H1 (cell line): ENCODE results near the gene ING1. TPM values are rescaled to one million over a fixed set of nuclear protein-coding genes. Genes with fewer than 3 reads are reported as not detected.

ENCODE experiments used
- CTCF ChIA-PET: fragments of 300-600 bp; sonication (Branson Sonifier 250); formaldehyde crosslinking; loops from one replicate; lab custom pipeline; 2021; ENCODE audit not compliant: partially characterized antibody; lab: Charles Lee
- POLR2A ChIA-PET: fragments of 300-600 bp; sonication (Branson Sonifier 250); formaldehyde crosslinking; loops from one replicate; lab custom pipeline; 2021; ENCODE audit warnings: inconsistent platforms; ENCODE audit not compliant: partially characterized antibody; lab: Charles Lee
- DNase-seq, 2 experiments: peaks; one replicate each; pipeline versions ENCODE4 v3.0.0 to v3.0.0-alpha.2; 2010 to 2022; ENCODE audit warnings: low spot score in 2 of 2, low read depth in 1 of 2, mixed read lengths in 1 of 2
- FAIRE-seq: peaks from 2 replicates; lab custom pipeline; 2011; peaks lifted over from hg19 to GRCh38; lab: Jason Lieb, UNC
- H2AFZ ChIP-seq: 2 replicates; pipeline ENCODE4 v1.8.1; 2012; ENCODE audit warnings: low read length, inconsistent platforms
- H2AK5ac ChIP-seq: 2 replicates; pipeline ENCODE4 v1.6.1; 2013; ENCODE audit warnings: low read depth, low read length
- H2BK120ac ChIP-seq: replicated peaks from 2 replicates; pipeline ENCODE3; 2013; ENCODE audit warnings: low read depth, low read length, inconsistent platforms
- H2BK12ac ChIP-seq: 2 replicates; pipeline ENCODE4 v1.6.1; 2013; ENCODE audit warnings: low read depth, low read length
- H2BK15ac ChIP-seq: 2 replicates; pipeline ENCODE4 v1.6.1; 2013; ENCODE audit warnings: low read length
- H2BK20ac ChIP-seq: 2 replicates; pipeline ENCODE4 v1.6.1; 2013; ENCODE audit warnings: low read length
- H2BK5ac ChIP-seq: 2 replicates; pipeline ENCODE4 v1.6.1; 2013; ENCODE audit warnings: low read depth, low read length
- H3K14ac ChIP-seq: 2 replicates; pipeline ENCODE4 v1.6.1; 2013; ENCODE audit warnings: inconsistent platforms; ENCODE audit not compliant: insufficient read length
- H3K18ac ChIP-seq: 2 replicates; pipeline ENCODE4 v1.6.1; 2013; ENCODE audit warnings: low read length; ENCODE audit errors: extremely low read depth
- H3K23ac ChIP-seq: 2 replicates; pipeline ENCODE4 v1.6.1; 2013; ENCODE audit warnings: inconsistent platforms; ENCODE audit not compliant: insufficient read length
- H3K23me2 ChIP-seq: 2 replicates; pipeline ENCODE4 v1.6.1; 2013; ENCODE audit warnings: low read depth, low read length
- H3K27ac ChIP-seq: 2 replicates; pipeline ENCODE4 v1.6.1; 2011; ENCODE audit warnings: low read depth, low read length, inconsistent platforms
- H3K27me3 ChIP-seq, 4 experiments: replicated peaks in 1 of 4; 1 replicate in 1 of 4; 2 replicates in 3 of 4; pipeline versions ENCODE4 v1.6.1 to v1.8.1; 2011 to 2013; ENCODE audit warnings: low read length in 3 of 4, mild to moderate bottlenecking in 3 of 4, inconsistent platforms in 2 of 4, mixed read lengths in 2 of 4, moderate library complexity in 1 of 4; ENCODE audit not compliant: control insufficient read depth in 3 of 4, insufficient read depth in 3 of 4; ENCODE audit errors: extremely low read depth in 1 of 4
- H3K36me3 ChIP-seq, 4 experiments: 2 replicates each; pipeline versions ENCODE4 v1.6.1 to v1.8.1; 2011 to 2013; ENCODE audit warnings: mild to moderate bottlenecking in 4 of 4, low read length in 3 of 4, moderate library complexity in 2 of 4, control low read depth in 1 of 4, inconsistent platforms in 1 of 4; ENCODE audit not compliant: insufficient read depth in 4 of 4, control insufficient read depth in 2 of 4
- H3K4ac ChIP-seq: replicated peaks from 2 replicates; pipeline ENCODE3; 2013; ENCODE audit warnings: low read length, low read depth, mixed read lengths, inconsistent platforms; ENCODE audit not compliant: insufficient read length
- H3K4me1 ChIP-seq, 4 experiments: replicated peaks in 1 of 4; 1 replicate in 1 of 4; 2 replicates in 3 of 4; pipeline versions ENCODE4 v1.6.1 to v1.8.1; 2011 to 2013; ENCODE audit warnings: low read length in 3 of 4, inconsistent platforms in 2 of 4, mixed read lengths in 1 of 4; ENCODE audit not compliant: insufficient read depth in 4 of 4, control insufficient read depth in 3 of 4
- H3K4me2 ChIP-seq, 2 experiments: 2 replicates each; pipeline versions ENCODE4 v1.6.1 to v1.8.1; 2011 to 2013; ENCODE audit warnings: low read depth in 2 of 2, low read length in 2 of 2, control low read depth in 1 of 2, inconsistent platforms in 1 of 2, mild to moderate bottlenecking in 1 of 2; ENCODE audit not compliant: insufficient read depth in 1 of 2
- H3K4me3 ChIP-seq, 4 experiments: fragments of 200-600, 300-600 bp in 1 of 4; sonication (generic), shearing (Covaris generic), sonication (Bioruptor Twin) in 1 of 4; 2 replicates each; pipeline versions ENCODE4 v1.5.1 to v1.8.1; 2011 to 2016; ENCODE audit warnings: low read length in 4 of 4, low read depth in 3 of 4, control low read depth in 2 of 4, inconsistent platforms in 2 of 4, mild to moderate bottlenecking in 2 of 4, mixed read lengths in 1 of 4, moderate library complexity in 1 of 4; ENCODE audit not compliant: insufficient read depth in 2 of 4; ENCODE audit errors: extremely low read depth in 1 of 4
- H3K56ac ChIP-seq: replicated peaks from 2 replicates; pipeline ENCODE3; 2013; ENCODE audit warnings: low read depth, mild to moderate bottlenecking, mixed read lengths, low read length, inconsistent platforms; ENCODE audit not compliant: insufficient read length
- H3K79me1 ChIP-seq: 2 replicates; pipeline ENCODE4 v1.6.1; 2013; ENCODE audit warnings: low read depth, low read length, control low read depth
- H3K79me2 ChIP-seq, 2 experiments: 2 replicates each; pipeline versions ENCODE4 v1.6.1 to v1.8.1; 2012 to 2013; ENCODE audit warnings: low read length in 2 of 2, mild to moderate bottlenecking in 2 of 2, inconsistent platforms in 1 of 2; ENCODE audit not compliant: insufficient read depth in 2 of 2, control insufficient read depth in 1 of 2
- H3K9ac ChIP-seq, 4 experiments: replicated peaks in 1 of 4; 1 replicate in 1 of 4; 2 replicates in 3 of 4; pipeline versions ENCODE4 v1.6.1 to v1.8.1; 2011 to 2013; ENCODE audit warnings: low read depth in 3 of 4, low read length in 3 of 4, control low read depth in 2 of 4, mild to moderate bottlenecking in 2 of 4, moderate library complexity in 2 of 4, inconsistent platforms in 1 of 4; ENCODE audit errors: extremely low read depth in 1 of 4
- H3K9me3 ChIP-seq, 2 experiments: 2 replicates each; pipeline versions ENCODE4 v1.6.1 to v1.8.1; 2012 to 2013; ENCODE audit warnings: mild to moderate bottlenecking in 2 of 2, moderate library complexity in 2 of 2, control low read depth in 1 of 2, inconsistent platforms in 1 of 2, low read depth in 1 of 2, low read length in 1 of 2, mixed read lengths in 1 of 2; ENCODE audit not compliant: insufficient read depth in 2 of 2
- H4K20me1 ChIP-seq, 2 experiments: replicated peaks in 1 of 2; 2 replicates each; pipeline versions ENCODE3 to v1.8.1; 2011 to 2013; ENCODE audit warnings: inconsistent platforms in 2 of 2, low read length in 2 of 2, mild to moderate bottlenecking in 1 of 2; ENCODE audit not compliant: insufficient read depth in 2 of 2, control insufficient read depth in 1 of 2
- H4K5ac ChIP-seq: 2 replicates; pipeline ENCODE4 v1.6.1; 2013; ENCODE audit warnings: low read length, low read depth, mixed read lengths, inconsistent platforms; ENCODE audit not compliant: insufficient read length
- H4K8ac ChIP-seq: 2 replicates; pipeline ENCODE4 v1.8.0; 2013; ENCODE audit warnings: mild to moderate bottlenecking, moderate library complexity, low read length, inconsistent platforms; ENCODE audit not compliant: insufficient read depth; ENCODE audit errors: extremely low read depth
- H4K91ac ChIP-seq: replicated peaks from 2 replicates; pipeline ENCODE3; 2013; ENCODE audit warnings: low read length, mixed read lengths, inconsistent platforms; ENCODE audit not compliant: insufficient read length
- CEBPB ChIP-seq: IDR thresholded peaks from 2 replicates; pipeline ENCODE4 v1.6.1; 2012; ENCODE audit warnings: low read depth, low read length
- GABPA ChIP-seq: IDR thresholded peaks from 2 replicates; pipeline ENCODE4 v1.6.1; 2011; ENCODE audit warnings: mild to moderate bottlenecking, low read length, moderate library complexity, borderline replicate concordance; ENCODE audit not compliant: insufficient read depth
- GTF2F1 ChIP-seq: IDR thresholded peaks from 2 replicates; pipeline ENCODE4 v1.6.1; 2012; ENCODE audit warnings: low read depth, low read length, improper control_type of control experiment, borderline replicate concordance
- JUN ChIP-seq: IDR thresholded peaks from 2 replicates; pipeline ENCODE4 v1.6.1; 2011; ENCODE audit warnings: low read depth, mild to moderate bottlenecking, improper control_type of control experiment, low read length
- JUND ChIP-seq: IDR thresholded peaks from 2 replicates; pipeline ENCODE4 v1.6.1; 2011; ENCODE audit warnings: mild to moderate bottlenecking, improper control_type of control experiment, low read length
- KDM4A ChIP-seq: IDR thresholded peaks from one replicate; pipeline ENCODE4 v1.7.1; 2012; ENCODE audit warnings: low read depth, mild to moderate bottlenecking, moderate library complexity, low read length, inconsistent platforms; ENCODE audit not compliant: severe bottlenecking
- KDM5A ChIP-seq: fragments of 200-600 bp; IDR thresholded peaks from 2 replicates; pipeline ENCODE4 v1.7.1; 2012; ENCODE audit warnings: mild to moderate bottlenecking, low read length, inconsistent platforms, mixed read lengths
- MAFK ChIP-seq: IDR thresholded peaks from 2 replicates; pipeline ENCODE4 v1.6.1; 2012; ENCODE audit warnings: low read depth, mild to moderate bottlenecking, improper control_type of control experiment, low read length
- PHF8 ChIP-seq: fragments of 200-600 bp; sonication (generic); conservative IDR thresholded peaks from 2 replicates; pipeline ENCODE4 v1.7.1; 2012; ENCODE audit warnings: low read depth, mild to moderate bottlenecking, inconsistent platforms, low read length, moderate library complexity
- SP4 ChIP-seq: IDR thresholded peaks from 2 replicates; pipeline ENCODE4 v1.6.1; 2012; ENCODE audit warnings: low read length, inconsistent platforms
- SRF ChIP-seq: IDR thresholded peaks from 2 replicates; pipeline ENCODE4 v1.6.1; 2011; ENCODE audit warnings: mild to moderate bottlenecking, low read depth, low read length, moderate library complexity
- TAF1 ChIP-seq: IDR thresholded peaks from 2 replicates; pipeline ENCODE4 v1.6.1; 2011; ENCODE audit warnings: mild to moderate bottlenecking, low read depth, low read length
- WGBS, 2 experiments: shearing (Covaris generic) in 1 of 2; methylation state at CpG; one replicate each; pipeline versions ENCODE4 v1.1.6 to v1.1.7; 2013 to 2015; ENCODE audit warnings: low lambda C conversion rate in 2 of 2, mixed read lengths in 2 of 2, inconsistent platforms in 1 of 2, low coverage in 1 of 2, missing lambda C conversion rate in 1 of 2; ENCODE audit not compliant: insufficient replicate concordance in 2 of 2, insufficient coverage in 1 of 2, insufficient read length in 1 of 2; ENCODE audit errors: extremely low coverage in 1 of 2, missing lambda C conversion rate in 1 of 2; 5-methylcytosine and 5-hydroxymethylcytosine counted together
- polyA plus RNA-seq, 7 experiments: library from polyadenylated mRNA; depleted of rRNA in 3 of 7; stranded (reverse) in 5 of 7; unstranded in 2 of 7; fragments of >200 nt in 5 of 7; fragments of 200-250 nt in 2 of 7; gene quantifications; 1 replicate in 5 of 7; 2 replicates in 1 of 7; 4 replicates in 1 of 7; pipeline versions ENCODE4 v1.2.1 to v1.2.3, GENCODE V29; 2011 to 2013; ENCODE audit warnings: missing spikeins in 2 of 7, mixed read lengths in 2 of 7
- total RNA-seq: library from RNA; stranded (reverse); fragmentation: NEBNext Ultra II Directional; extraction: Animal tissue kit (Norgen Biotek cat#: 25700); gene quantifications from 2 replicates; pipeline ENCODE4 v1.2.1, GENCODE V29; 2021

Gene ING1
- total and polyA plus RNA-seq, 2 of the 8 experiments (the other 6 are each of a cell fraction or from before 2014, with no cell fraction given) = 22.3 to 26.6 TPM

DNA sequence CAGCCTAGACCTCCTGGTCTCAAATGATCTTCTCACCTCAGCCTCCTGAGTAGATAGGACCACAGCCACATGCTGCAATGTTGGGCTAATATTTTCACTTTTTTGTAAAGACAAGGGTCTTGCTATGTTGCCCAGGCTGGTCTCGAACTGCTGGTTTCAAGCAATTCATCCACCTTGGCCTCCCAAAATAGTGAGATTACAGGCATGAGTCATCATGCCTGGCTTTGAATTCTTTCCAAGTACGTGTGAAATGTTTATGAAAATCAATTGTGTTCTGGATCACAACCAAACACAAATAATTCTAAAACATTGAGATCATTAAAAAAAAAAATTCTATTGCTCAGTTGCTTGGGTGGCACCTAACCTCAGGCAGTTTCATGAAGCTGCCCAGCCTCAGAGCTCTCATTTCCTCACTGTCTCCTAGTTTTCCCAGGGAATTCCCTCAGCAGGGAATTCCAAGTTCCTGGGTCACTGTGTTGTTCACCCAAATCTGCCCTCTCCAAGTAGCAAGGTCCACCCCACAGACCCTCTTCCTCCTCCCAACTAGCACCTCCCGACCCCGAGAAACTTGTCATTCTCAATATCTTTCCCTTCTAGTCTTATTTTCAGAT lies 44.8 kb downstream of the ING1 start:
- no peak overlapping the region for H2BK5ac ChIP-seq
- POLR2A ChIA-PET = interaction anchor here (0.7 kb wide), 2 partner anchors 42 to 56 kb away, joined by 3 read pairs; no protein-coding TSS in a partner anchor
- CTCF ChIA-PET = interaction anchor here (0.8 to 1.6 kb wide), 3 partner anchors 9 to 75 kb away, joined by 3 to 4 read pairs (median 4); no protein-coding TSS in a partner anchor
- TF ChIP-seq GTF2F1 (no peak), TAF1 (no peak), KDM4A (no peak), JUN (no peak), SRF (no peak), CEBPB (no peak), PHF8 (no peak), MAFK (no peak), KDM5A (no peak), JUND (no peak), GABPA (no peak), SP4 (no peak)

More for the DNA sequence above, 44.8 kb downstream of the ING1 start:
- no peak overlapping the region for H3K9ac ChIP-seq
- no peaks in the 10 kb centered on the region for H4K20me1 ChIP-seq
- H3K79me2 ChIP-seq = no peaks in the 10 kb centered on the region
- H3K27me3 ChIP-seq = no peaks in the 10 kb centered on the region
- no peak overlapping the region for H3K4me3 ChIP-seq
- H2BK20ac ChIP-seq = no peak overlapping the region
- H2AFZ ChIP-seq = no peak overlapping the region
- no peaks in the 10 kb centered on the region for H3K9me3 ChIP-seq
- H3K18ac ChIP-seq = no peak overlapping the region
- H2BK120ac ChIP-seq = no peak overlapping the region
- H3K14ac ChIP-seq = no peak overlapping the region
- 89% methylated on average over 4 of the region's 4 CpGs; no CpG with 5 or more reads in 1 of the 2 experiments for WGBS, 2 experiments
- H2AK5ac ChIP-seq = no peak overlapping the region
- H3K23me2 ChIP-seq = no peaks in the 10 kb centered on the region
- no peak overlapping the region for H3K4me2 ChIP-seq
- no peak overlapping the region for H3K56ac ChIP-seq
- no peak overlapping the region for H4K5ac ChIP-seq
- no peak overlapping the region for H4K91ac ChIP-seq
- no peak for DNase-seq
- no peak overlapping the region for H3K23ac ChIP-seq
- H2BK12ac ChIP-seq = no peak overlapping the region
- no peaks in the 10 kb centered on the region; the same call in 1 of the 2 replicates for H3K79me1 ChIP-seq
- no peak for FAIRE-seq
- no peaks in the 10 kb centered on the region for H3K36me3 ChIP-seq
- H3K27ac ChIP-seq = no peak overlapping the region
- H2BK15ac ChIP-seq = no peak overlapping the region
- H3K4me1 ChIP-seq = peaks cover 0 to 9% (median 2%) of the 10 kb centered on the region in 4 experiments; a peak in 5 of 7 replicates
- H3K4ac ChIP-seq = no peak overlapping the region
- no peak overlapping the region for H4K8ac ChIP-seq
